HCT116 (cell line): ENCODE measurements around the gene PMF1. TPM values are rescaled to one million over a fixed set of nuclear protein-coding genes. Genes with fewer than 3 reads are reported as not detected.
A peak's percentile ranks its signal among the peaks of the same experiment; 100 is the strongest.

ENCODE experiments used
- ATAC-seq: fragments of 200-7000 bp; cut with Tn5 transposase; 2 replicates; pipeline ENCODE4 v1.9.1; 2020; ENCODE audit warnings: mild to moderate bottlenecking, moderate library complexity
- BruUV-seq: library from RNA; stranded (reverse); fragments of 400-500 nt; replicated peaks from 2 replicates; lab custom pipeline; 2021; lab: Mats Ljungman, UMichigan
- CTCF ChIA-PET: fragments of 300-600 bp; sonication (Branson Sonifier 250); formaldehyde crosslinking; loops from one replicate; lab custom pipeline; 2021; ENCODE audit warnings: antibody characterized with exemption; lab: Charles Lee
- POLR2A ChIA-PET: fragments of 300-600, 350-600 bp; sonication (Branson Sonifier 250); formaldehyde crosslinking; loops from one replicate; lab custom pipeline; 2021; ENCODE audit warnings: antibody characterized with exemption; lab: Charles Lee
- RAD21 ChIA-PET, 2 experiments: fragments of 300-600 bp; sonication (Branson Sonifier 250); formaldehyde crosslinking; loops; one replicate each; lab custom pipeline; 2023; ENCODE audit warnings: low total read pairs in 2 of 2; ENCODE audit not compliant: uncharacterized antibody in 2 of 2, unreplicated experiment in 2 of 2, low non-redundant PET in 1 of 2; lab: Charles Lee
- DNase-seq: peaks from one replicate; pipeline ENCODE4 v3.0.0-alpha.2; 2010; ENCODE audit warnings: low read depth, low spot score
- H2AFZ ChIP-seq: fragments of 200-600 bp; shearing (Covaris generic), sonication (generic); 2 replicates; pipeline ENCODE4 v1.6.1; 2017; ENCODE audit warnings: low read depth, mixed run types, mixed read lengths, antibody characterized with exemption, low read length; ENCODE audit not compliant: poor library complexity, severe bottlenecking
- H3K27ac ChIP-seq: 2 replicates; pipeline ENCODE4 v1.5.1; 2012; ENCODE audit warnings: low read depth, low read length
- H3K27me3 ChIP-seq: fragments of 200-600 bp; sonication (generic); 2 replicates; pipeline ENCODE4 v1.6.1; 2016; ENCODE audit warnings: mixed run types, low read length, mixed read lengths; ENCODE audit not compliant: insufficient read depth
- H3K36me3 ChIP-seq, 2 experiments: fragments of 200-500 bp in 1 of 2; fragments of 200-600 bp in 1 of 2; sonication (Bioruptor generic) in 1 of 2; sonication (generic) in 1 of 2; 2 replicates each; pipeline versions ENCODE4 v1.5.1 to v1.6.1; 2014 to 2016; ENCODE audit warnings: low read length in 2 of 2, inconsistent platforms in 1 of 2, mixed read lengths in 1 of 2, mixed run types in 1 of 2; ENCODE audit not compliant: insufficient read depth in 2 of 2, control insufficient read depth in 1 of 2
- H3K4me1 ChIP-seq, 2 experiments: fragments of 200-600 bp in 1 of 2; sonication (generic) in 1 of 2; 2 replicates each; pipeline versions ENCODE4 v1.5.1 to v1.6.1; 2012 to 2017; ENCODE audit warnings: low read length in 2 of 2, inconsistent platforms in 1 of 2, mild to moderate bottlenecking in 1 of 2, mixed read lengths in 1 of 2, mixed run types in 1 of 2, moderate library complexity in 1 of 2; ENCODE audit not compliant: insufficient read depth in 2 of 2, control insufficient read depth in 1 of 2
- H3K4me2 ChIP-seq: fragments of 200-600 bp; sonication (generic); 2 replicates; pipeline ENCODE4 v1.6.1; 2017; ENCODE audit warnings: mixed run types, low read length, mixed read lengths
- H3K4me3 ChIP-seq, 2 experiments: fragments of 200-600 bp in 1 of 2; sonication (generic) in 1 of 2; replicated peaks in 1 of 2; 2 replicates each; pipeline ENCODE4 v1.5.1; 2011 to 2016; ENCODE audit warnings: low read length in 2 of 2, control low read depth in 1 of 2, low read depth in 1 of 2, mild to moderate bottlenecking in 1 of 2, mixed read lengths in 1 of 2, mixed run types in 1 of 2
- H3K79me2 ChIP-seq: fragments of 200-600 bp; sonication (generic); 2 replicates; pipeline ENCODE4 v1.6.1; 2017; ENCODE audit warnings: mild to moderate bottlenecking, mixed run types, low read length, moderate library complexity, mixed read lengths; ENCODE audit not compliant: insufficient read depth
- H3K9ac ChIP-seq: fragments of 200-600 bp; sonication (generic); 2 replicates; pipeline ENCODE4 v1.6.1; 2016; ENCODE audit warnings: low read length, mixed read lengths
- H3K9me2 ChIP-seq: fragments of 200-600 bp; sonication (generic), shearing (Covaris generic); 2 replicates; pipeline ENCODE4 v1.6.1; 2017; ENCODE audit warnings: mixed run types, mild to moderate bottlenecking, moderate library complexity; ENCODE audit not compliant: insufficient read depth
- H3K9me3 ChIP-seq, 2 experiments: fragments of 200-500 bp in 1 of 2; fragments of 200-600 bp in 1 of 2; sonication (Bioruptor generic) in 1 of 2; sonication (generic) in 1 of 2; 2 replicates each; pipeline ENCODE4 v1.6.1; 2014 to 2017; ENCODE audit warnings: low read length in 2 of 2, mixed read lengths in 2 of 2, inconsistent platforms in 1 of 2, low read depth in 1 of 2, mild to moderate bottlenecking in 1 of 2, mixed run types in 1 of 2, moderate library complexity in 1 of 2; ENCODE audit not compliant: control insufficient read depth in 1 of 2, insufficient read depth in 1 of 2
- H4K20me1 ChIP-seq: fragments of 200-600 bp; sonication (generic), shearing (Covaris generic); 2 replicates; pipeline ENCODE4 v1.6.1; 2017; ENCODE audit warnings: mixed run types, mild to moderate bottlenecking, moderate library complexity; ENCODE audit not compliant: insufficient read depth
- CBX3 ChIP-seq: IDR thresholded peaks from 2 replicates; pipeline ENCODE4 v1.6.1; 2012; ENCODE audit warnings: low read depth
- ELF1 ChIP-seq: IDR thresholded peaks from 2 replicates; pipeline ENCODE4 v1.6.1; 2012; ENCODE audit warnings: low read depth, borderline replicate concordance
- EZH2 ChIP-seq: fragments of 200-600 bp; sonication (generic); IDR thresholded peaks from 2 replicates; pipeline ENCODE4 v1.6.1; 2017; ENCODE audit warnings: antibody characterized with exemption, mixed run types
- EZH2phosphoT487 ChIP-seq: fragments of 200-600 bp; IDR thresholded peaks from 2 replicates; pipeline ENCODE4 v1.6.1; 2018; ENCODE audit warnings: antibody characterized with exemption, borderline replicate concordance
- FOSL1 ChIP-seq: IDR thresholded peaks from 2 replicates; pipeline ENCODE4 v1.6.1; 2012; ENCODE audit warnings: low read depth
- JUND ChIP-seq: IDR thresholded peaks from 2 replicates; pipeline ENCODE4 v1.6.1; 2012
- POLR2AphosphoS5 ChIP-seq: IDR thresholded peaks from 2 replicates; pipeline ENCODE4 v1.6.1; 2011; ENCODE audit warnings: mild to moderate bottlenecking, low read depth, low read length, moderate library complexity
- SP1 ChIP-seq: IDR thresholded peaks from 2 replicates; pipeline ENCODE4 v1.6.1; 2012; ENCODE audit warnings: low read depth
- TCF7L2 ChIP-seq: IDR thresholded peaks from 2 replicates; pipeline ENCODE4 v1.7.0; 2011; ENCODE audit warnings: borderline replicate concordance, inconsistent platforms; ENCODE audit not compliant: insufficient read depth, insufficient read length; ENCODE audit errors: extremely low read depth
- ZFX ChIP-seq: fragments of 450-650 bp; IDR thresholded peaks from 2 replicates; pipeline ENCODE4 v1.6.1; 2017
- intact Hi-C: fragments of 100-400 bp; cut with micrococcal nuclease; formaldehyde crosslinking; loops from 2 replicates; pipeline ENCODE4 v1.10.0; 2022
- total RNA-seq: library from RNA; stranded (reverse); gene quantifications from one replicate; pipeline ENCODE4 v1.2.1, GENCODE V29; 2021; ENCODE audit not compliant: unreplicated experiment
- TF ChIP-seq, protein P1 (sequence below), 3 experiments: fragments of 200-600 bp in 1 of 3; sonication (generic) in 1 of 3; IDR thresholded peaks in 2 of 3; conservative IDR thresholded peaks in 1 of 3; 2 replicates each; pipeline ENCODE4 v1.5.1; 2012 to 2017; ENCODE audit warnings: low read depth in 2 of 3, low read length in 2 of 3, antibody characterized with exemption in 1 of 3, borderline replicate concordance in 1 of 3, control low read depth in 1 of 3, mild to moderate bottlenecking in 1 of 3, mixed read lengths in 1 of 3, mixed run types in 1 of 3, moderate library complexity in 1 of 3; ENCODE audit not compliant: insufficient read depth in 1 of 3

Gene PMF1
- total RNA-seq, 1 experiment from 2014 or later, result 52.6 TPM

DNA sequence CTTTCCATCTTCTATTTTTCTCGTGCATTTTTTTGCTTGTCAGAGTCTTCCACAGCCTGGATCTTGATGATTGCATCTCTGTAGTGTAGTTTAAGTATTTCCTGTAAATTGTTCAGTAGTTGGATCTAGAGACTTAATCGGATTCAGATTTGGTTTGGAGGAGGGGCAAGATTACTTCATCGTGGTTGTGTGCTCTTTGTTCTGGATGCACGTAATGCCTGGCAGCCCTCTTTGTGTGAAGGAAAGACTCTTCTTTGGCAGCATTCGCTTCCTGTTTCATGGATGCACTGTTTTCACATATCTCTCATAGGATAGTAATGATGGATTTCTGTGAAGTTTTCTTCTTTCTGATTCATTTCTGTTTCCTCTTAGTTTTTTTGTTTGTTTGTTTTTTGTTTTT, 45.3 kb upstream of the PMF1 start:
- no peaks in the 10 kb centered on the region for H3K27me3 ChIP-seq
- H2AFZ ChIP-seq, result no peak overlapping the region
- H3K27ac ChIP-seq, result no peak overlapping the region
- no peak overlapping the region for H3K4me3 ChIP-seq
- no peaks in the 10 kb centered on the region for H4K20me1 ChIP-seq
- no peak for TF ChIP-seq CBX3
- no peak for TF ChIP-seq ELF1
- TF ChIP-seq SP1, result no peak
- TF ChIP-seq TCF7L2, result no peak
- no peak for TF ChIP-seq EZH2
- TF ChIP-seq POLR2AphosphoS5, result no peak
- no peak for TF ChIP-seq EZH2phosphoT487
- no peak for TF ChIP-seq FOSL1
- TF ChIP-seq ZFX, result no peak
- H3K9ac ChIP-seq, result no peak overlapping the region
- intact Hi-C loops, result no loop called here
- no peaks in the 10 kb centered on the region for H3K4me1 ChIP-seq
- POLR2A ChIA-PET, result no interaction called here
- DNase-seq (no peak), ATAC-seq (no peak)
- H3K9me2 ChIP-seq, result no peaks in the 10 kb centered on the region
- RAD21 ChIA-PET, result interaction anchor here in 1 of 2 experiments (0.6 kb wide), 1 partner anchor 57 kb away, joined by 3 read pairs; no protein-coding TSS in a partner anchor
- H3K4me2 ChIP-seq, result no peak overlapping the region
- H3K79me2 ChIP-seq, result no peaks in the 10 kb centered on the region
- CTCF ChIA-PET, result no interaction called here
- H3K36me3 ChIP-seq, result no peaks in the 10 kb centered on the region
- no TSS peak for BruUV-seq
- H3K9me3 ChIP-seq, result no peaks in the 10 kb centered on the region

DNA sequence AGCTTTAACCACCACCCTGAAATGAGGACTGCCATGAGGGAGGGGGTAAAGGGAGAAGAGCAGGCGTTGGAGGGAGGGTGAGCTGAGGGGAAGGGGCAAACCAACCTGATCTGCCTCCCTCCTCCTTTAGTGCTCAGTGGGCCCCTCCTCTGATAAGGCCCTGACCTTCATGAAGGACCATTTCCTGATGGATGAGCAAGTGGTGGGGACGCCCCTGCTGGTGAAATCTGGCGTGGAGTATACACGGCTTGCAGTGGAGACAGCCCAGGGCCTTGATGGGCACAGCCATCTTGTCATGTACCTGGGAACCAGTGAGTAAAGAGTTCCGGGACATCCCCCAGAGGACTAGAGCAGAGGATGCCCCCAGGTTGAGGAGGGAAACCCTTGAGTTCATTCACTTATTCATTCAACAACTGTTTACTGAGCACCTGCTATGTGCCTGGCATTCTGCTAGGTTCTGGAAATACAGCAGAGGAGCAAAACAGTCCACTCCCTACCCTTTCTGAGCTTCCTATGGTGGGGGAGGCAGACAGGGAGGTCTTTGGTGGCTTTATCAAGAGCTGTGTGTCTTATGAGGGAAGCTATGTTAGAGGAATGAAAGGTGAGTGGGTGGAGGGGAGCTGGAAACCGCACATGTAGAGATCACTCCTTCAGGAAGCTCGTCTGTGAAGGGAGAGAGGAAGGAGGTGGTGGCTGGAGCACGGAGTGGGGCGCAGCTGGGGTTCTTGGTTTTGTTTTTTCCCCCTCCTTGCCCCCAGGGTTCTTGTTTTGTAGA, 39.9 kb upstream of the PMF1 start:
- BruUV-seq, result no TSS peak
- Histone ChIP-seq H3K79me2 (no peaks in the 10 kb centered on the region), H3K9me3 (no peaks in the 10 kb centered on the region), H3K36me3 (no peaks in the 10 kb centered on the region), H3K9me2 (no peaks in the 10 kb centered on the region), H3K4me1 (no peaks in the 10 kb centered on the region), H2AFZ (no peak overlapping the region), H4K20me1 (no peaks in the 10 kb centered on the region), H3K27ac (no peak overlapping the region), H3K4me2 (no peak overlapping the region), H3K9ac (no peak overlapping the region), H3K27me3 (no peaks in the 10 kb centered on the region), H3K4me3 (no peak overlapping the region)
- DNase-seq (no peak), ATAC-seq (peak; percentile 82)
- POLR2A ChIA-PET, result no interaction called here
- RAD21 ChIA-PET, result no interaction called here
- intact Hi-C loops, result no loop called here
- TF ChIP-seq JUND, result no peak
- TF ChIP-seq, protein P1, sequence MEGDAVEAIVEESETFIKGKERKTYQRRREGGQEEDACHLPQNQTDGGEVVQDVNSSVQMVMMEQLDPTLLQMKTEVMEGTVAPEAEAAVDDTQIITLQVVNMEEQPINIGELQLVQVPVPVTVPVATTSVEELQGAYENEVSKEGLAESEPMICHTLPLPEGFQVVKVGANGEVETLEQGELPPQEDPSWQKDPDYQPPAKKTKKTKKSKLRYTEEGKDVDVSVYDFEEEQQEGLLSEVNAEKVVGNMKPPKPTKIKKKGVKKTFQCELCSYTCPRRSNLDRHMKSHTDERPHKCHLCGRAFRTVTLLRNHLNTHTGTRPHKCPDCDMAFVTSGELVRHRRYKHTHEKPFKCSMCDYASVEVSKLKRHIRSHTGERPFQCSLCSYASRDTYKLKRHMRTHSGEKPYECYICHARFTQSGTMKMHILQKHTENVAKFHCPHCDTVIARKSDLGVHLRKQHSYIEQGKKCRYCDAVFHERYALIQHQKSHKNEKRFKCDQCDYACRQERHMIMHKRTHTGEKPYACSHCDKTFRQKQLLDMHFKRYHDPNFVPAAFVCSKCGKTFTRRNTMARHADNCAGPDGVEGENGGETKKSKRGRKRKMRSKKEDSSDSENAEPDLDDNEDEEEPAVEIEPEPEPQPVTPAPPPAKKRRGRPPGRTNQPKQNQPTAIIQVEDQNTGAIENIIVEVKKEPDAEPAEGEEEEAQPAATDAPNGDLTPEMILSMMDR (IDR thresholded peaks at IDR 0.05 in 2 of 3, conservative IDR thresholded peaks at IDR 0.05 in 1 of 3; ENCODE audit: borderline replicate concordance in 1 of 3, insufficient read depth in 1 of 3, low read depth in 2 of 3, low read length in 2 of 3), result peak in 2 of 3 experiments; percentile 26 to 32; a peak in 3 of 6 replicates
- CTCF ChIA-PET, result no interaction called here
